Measurements from ENCODE around the gene DHRS3. TPM values are rescaled to one million over a fixed set of nuclear protein-coding genes. Genes with fewer than 3 reads are reported as not detected.

DHRS3 gene
- total and polyA plus RNA-seq, 2 donors (not counting 3 experiments of a cell fraction or from before 2014, with no cell fraction given): 54.3 to 75.2 TPM

DNA sequence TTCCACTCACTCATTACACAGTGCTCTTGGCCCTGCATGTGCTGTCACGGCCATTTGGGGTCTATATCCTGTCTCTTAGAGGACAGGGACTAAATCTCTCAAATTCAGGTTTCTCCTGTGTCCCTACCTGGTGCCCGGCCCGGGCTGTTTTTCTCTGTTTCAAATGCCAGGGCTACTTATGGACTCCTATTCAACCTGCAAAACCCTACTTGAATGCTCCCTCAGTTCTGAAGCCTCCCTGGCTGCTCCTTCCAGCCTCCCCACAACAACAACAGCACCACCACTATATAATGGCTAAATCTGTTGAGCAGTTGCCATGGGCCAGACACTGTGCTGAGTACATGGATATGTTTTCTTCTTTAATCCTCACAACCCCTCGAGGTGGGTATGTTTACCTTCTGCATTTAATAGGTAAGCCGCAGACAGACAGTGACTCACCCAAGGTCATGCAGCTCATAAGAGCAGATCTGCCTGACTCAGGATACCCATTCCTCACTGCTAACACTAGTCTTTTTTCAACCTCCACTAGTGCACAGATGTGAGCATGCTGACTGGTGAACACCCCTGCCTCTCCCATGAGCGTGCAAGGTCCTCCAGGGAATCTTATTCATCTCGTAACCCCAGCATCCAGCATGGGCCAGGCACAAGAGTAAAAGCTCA, 29.9 kb downstream of the DHRS3 start:
- CTCF ChIA-PET: no interaction called here
- intact Hi-C loops (cut with micrococcal nuclease): no loop called here
- DNase-seq (ENCODE audit: low read depth, low spot score): no peak
- H2AFZ ChIP-seq (ENCODE audit: low read depth, low read length): no peak overlapping the region
- FAIRE-seq: no peak
- H3K4me2 ChIP-seq (ENCODE audit: insufficient read depth, low read length): no peak overlapping the region
- no peak overlapping the region for H3K27ac ChIP-seq (ENCODE audit: insufficient read depth, low read depth, low read length)
- POLR2A ChIA-PET: no interaction called here
- H3K79me2 ChIP-seq (ENCODE audit: control insufficient read depth, insufficient read depth, low read length): no peaks in the 10 kb centered on the region
- no peaks in the 10 kb centered on the region for H3K27me3 ChIP-seq (ENCODE audit: control insufficient read depth in 2 of 2, insufficient read depth in 2 of 2, low read length in 2 of 2)
- no peaks in the 10 kb centered on the region for H3K4me1 ChIP-seq (ENCODE audit: control insufficient read depth, extremely low read depth, insufficient read depth, low read length)
- no peak overlapping the region for H3K9ac ChIP-seq (replicated peaks; ENCODE audit: extremely low read depth, insufficient read depth, low read length)
- H4K20me1 ChIP-seq (replicated peaks; ENCODE audit: control insufficient read depth, extremely low read depth, insufficient read depth, low read length): no peaks in the 10 kb centered on the region
- H3K4me3 ChIP-seq (replicated peaks in 1 of 3; ENCODE audit: insufficient read depth in 1 of 3, low read depth in 1 of 3, low read length in 3 of 3): no peak overlapping the region
- peaks cover 0 to 14% of the 10 kb centered on the region in 2 experiments for H3K36me3 ChIP-seq (ENCODE audit: control insufficient read depth in 2 of 2, extremely low read depth in 1 of 2, insufficient read depth in 2 of 2, low read length in 2 of 2)
- no peaks in the 10 kb centered on the region for H3K9me3 ChIP-seq (replicated peaks; ENCODE audit: control insufficient read depth, insufficient read depth, low read length)
- H3K9me1 ChIP-seq (replicated peaks; ENCODE audit: control insufficient read depth, extremely low read depth, insufficient read depth, low read length): no peaks in the 10 kb centered on the region
- BruUV-seq (replicated peaks): no TSS peak
- TF ChIP-seq, protein P1, sequence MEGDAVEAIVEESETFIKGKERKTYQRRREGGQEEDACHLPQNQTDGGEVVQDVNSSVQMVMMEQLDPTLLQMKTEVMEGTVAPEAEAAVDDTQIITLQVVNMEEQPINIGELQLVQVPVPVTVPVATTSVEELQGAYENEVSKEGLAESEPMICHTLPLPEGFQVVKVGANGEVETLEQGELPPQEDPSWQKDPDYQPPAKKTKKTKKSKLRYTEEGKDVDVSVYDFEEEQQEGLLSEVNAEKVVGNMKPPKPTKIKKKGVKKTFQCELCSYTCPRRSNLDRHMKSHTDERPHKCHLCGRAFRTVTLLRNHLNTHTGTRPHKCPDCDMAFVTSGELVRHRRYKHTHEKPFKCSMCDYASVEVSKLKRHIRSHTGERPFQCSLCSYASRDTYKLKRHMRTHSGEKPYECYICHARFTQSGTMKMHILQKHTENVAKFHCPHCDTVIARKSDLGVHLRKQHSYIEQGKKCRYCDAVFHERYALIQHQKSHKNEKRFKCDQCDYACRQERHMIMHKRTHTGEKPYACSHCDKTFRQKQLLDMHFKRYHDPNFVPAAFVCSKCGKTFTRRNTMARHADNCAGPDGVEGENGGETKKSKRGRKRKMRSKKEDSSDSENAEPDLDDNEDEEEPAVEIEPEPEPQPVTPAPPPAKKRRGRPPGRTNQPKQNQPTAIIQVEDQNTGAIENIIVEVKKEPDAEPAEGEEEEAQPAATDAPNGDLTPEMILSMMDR (IDR thresholded peaks at IDR 0.05; ENCODE audit: extremely low read depth in 1 of 2, insufficient read depth in 1 of 2, low read depth in 1 of 2, low read length in 2 of 2): no peak
- TF ChIP-seq POLR2A (IDR thresholded peaks at IDR 0.05; ENCODE audit: low read depth, low read length) (no peak), MYC (IDR thresholded peaks at IDR 0.05; ENCODE audit: low read depth, low read length) (no peak), FOS (IDR thresholded peaks at IDR 0.05; ENCODE audit: borderline replicate concordance, insufficient read depth, low read length) (no peak), JUN (IDR thresholded peaks at IDR 0.05; ENCODE audit: borderline replicate concordance, insufficient read depth, insufficient read length, low read depth) (no peak), GATA2 (IDR thresholded peaks at IDR 0.05; ENCODE audit: insufficient read depth, insufficient read length, low read depth, low read length) (no peak), EZH2 (IDR thresholded peaks at IDR 0.05; ENCODE audit: borderline replicate concordance, low read depth, low read length, severe bottlenecking) (no peak), POLR2AphosphoS5 (IDR thresholded peaks at IDR 0.05; ENCODE audit: insufficient read depth, low read depth, low read length) (no peak)
- TF ChIP-seq, protein P2, sequence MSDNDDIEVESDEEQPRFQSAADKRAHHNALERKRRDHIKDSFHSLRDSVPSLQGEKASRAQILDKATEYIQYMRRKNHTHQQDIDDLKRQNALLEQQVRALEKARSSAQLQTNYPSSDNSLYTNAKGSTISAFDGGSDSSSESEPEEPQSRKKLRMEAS (IDR thresholded peaks at IDR 0.05; ENCODE audit: insufficient read depth, insufficient read length): no peak
- dilution Hi-C loops (cut with MboI; ENCODE audit: extremely low pct_ligation_motif_present, low sequenced_read_pairs): no loop called here
